Islet precursor cell (in vitro differentiated cells): ENCODE measurements around the gene S100A8.

ENCODE experiments used
- DNase-seq: peaks from one replicate; pipeline ENCODE4 v3.0.0-alpha.2; 2018

Gene S100A8

DNA sequence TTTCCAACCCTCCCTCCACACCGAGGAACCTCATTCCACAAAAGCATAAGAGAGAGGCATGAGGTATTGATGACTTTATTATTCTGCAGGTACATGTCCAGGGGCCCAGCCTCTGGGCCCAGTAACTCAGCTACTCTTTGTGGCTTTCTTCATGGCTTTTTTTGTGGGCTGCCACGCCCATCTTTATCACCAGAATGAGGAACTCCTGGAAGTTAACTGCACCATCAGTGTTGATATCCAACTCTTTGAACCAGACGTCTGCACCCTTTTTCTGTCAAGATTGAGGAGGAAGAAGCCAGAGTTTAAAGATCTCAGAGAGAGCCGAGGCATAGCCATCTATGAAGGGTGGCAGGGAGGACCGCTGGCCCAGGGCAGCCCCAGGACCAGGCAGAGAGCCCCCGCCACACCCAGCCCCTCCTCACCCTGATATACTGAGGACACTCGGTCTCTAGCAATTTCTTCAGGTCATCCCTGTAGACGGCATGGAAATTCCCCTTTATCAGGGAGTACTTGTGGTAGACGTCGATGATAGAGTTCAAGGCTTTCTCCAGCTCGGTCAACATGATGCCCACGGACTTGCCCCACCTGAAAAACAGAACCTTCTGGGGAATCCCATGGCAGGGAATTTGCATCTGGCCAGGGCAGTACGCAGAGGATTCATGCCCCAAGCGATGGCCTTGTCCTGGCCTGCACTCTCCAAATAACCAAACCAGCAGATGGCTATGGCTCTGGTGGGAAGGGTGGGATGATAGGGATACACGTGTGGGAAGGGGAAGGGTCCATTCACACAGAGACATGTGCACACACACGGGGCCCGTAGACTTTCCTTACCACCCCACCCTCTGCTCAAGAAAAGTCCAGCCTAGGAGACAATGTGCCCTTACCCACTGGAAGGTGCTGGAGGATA, 647 bp downstream of the S100A8 start:
- peak; percentile 42 for DNase-seq

DNA sequence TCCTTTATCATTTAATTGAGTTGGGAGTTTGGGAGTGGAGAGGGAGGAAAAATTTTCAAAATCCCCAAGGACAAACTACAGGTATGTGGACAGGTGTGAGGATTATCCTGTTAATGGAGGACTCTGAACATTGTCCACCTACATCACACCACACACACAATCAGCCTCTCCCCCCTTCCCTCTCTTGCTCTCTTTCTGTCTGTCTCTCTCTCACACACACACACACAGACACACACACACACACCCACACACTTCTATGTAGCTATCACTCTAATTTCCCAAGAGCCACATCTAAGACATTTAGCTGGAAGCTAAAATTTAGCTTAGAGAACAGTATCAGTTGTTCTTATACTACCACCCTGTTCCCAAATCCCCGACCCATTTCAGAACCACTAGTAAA, 1.5 kb downstream of the S100A8 start:
- DNase-seq, result no peak

DNA sequence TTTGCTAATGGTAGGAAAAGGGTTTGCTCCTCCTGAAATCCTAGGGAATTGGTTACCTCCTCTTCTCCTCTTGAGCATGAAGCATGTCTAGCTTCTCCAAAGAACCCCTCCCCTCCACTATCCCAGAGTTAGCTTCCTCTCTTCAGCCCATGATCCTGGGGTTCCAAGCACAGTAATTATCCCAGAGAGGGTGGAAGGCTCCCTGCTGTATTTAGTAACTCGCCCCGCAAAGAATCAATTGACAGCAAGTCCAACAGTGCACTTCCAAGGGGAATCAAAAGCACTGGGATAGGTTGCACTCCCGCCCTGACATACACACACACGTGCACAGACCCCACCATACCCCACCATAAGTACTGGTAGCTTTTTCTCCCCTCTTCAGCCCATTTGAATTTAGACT, 3.1 kb downstream of the S100A8 start:
- DNase-seq, result peak; percentile 14

DNA sequence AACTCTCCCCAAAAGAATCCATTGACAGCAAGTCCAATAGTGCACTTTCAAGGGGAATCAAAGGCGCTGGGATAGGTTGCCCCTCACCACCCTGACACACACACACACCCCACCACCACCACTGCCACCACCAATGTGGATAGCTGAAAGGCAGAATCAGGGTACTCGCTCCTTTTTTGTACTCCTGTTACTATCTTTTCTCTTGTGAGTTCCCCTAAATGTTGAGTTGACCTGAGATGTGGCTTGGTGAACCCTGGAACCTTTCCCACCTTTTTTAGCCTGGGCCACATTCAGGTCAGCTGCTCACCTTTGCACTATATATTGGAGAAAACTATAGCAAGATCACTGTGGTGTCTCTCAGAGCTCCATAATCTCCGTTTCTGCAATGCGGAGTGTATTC, 3.9 kb downstream of the S100A8 start:
- DNase-seq, result peak; percentile 8

DNA sequence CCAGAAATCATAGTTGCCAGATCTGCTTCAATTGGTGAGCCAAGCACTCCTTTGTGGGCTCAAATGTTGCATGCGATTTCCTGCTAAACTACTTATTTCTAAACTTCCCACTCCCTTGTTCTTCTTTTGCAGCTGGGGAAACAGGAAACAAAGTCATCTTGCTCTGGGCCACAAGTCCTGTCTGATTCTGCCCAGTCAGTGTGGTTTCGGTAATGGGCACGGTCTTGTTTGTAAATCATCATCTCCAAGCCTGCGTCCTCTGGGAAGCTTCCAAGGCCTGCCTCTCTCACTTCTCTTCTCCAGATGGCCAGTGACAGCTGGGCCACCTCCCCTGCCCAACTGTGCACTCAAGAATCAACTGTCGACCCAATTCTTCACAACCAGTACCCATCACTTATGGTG, 4.4 kb downstream of the S100A8 start:
- DNase-seq, result peak; percentile 18

DNA sequence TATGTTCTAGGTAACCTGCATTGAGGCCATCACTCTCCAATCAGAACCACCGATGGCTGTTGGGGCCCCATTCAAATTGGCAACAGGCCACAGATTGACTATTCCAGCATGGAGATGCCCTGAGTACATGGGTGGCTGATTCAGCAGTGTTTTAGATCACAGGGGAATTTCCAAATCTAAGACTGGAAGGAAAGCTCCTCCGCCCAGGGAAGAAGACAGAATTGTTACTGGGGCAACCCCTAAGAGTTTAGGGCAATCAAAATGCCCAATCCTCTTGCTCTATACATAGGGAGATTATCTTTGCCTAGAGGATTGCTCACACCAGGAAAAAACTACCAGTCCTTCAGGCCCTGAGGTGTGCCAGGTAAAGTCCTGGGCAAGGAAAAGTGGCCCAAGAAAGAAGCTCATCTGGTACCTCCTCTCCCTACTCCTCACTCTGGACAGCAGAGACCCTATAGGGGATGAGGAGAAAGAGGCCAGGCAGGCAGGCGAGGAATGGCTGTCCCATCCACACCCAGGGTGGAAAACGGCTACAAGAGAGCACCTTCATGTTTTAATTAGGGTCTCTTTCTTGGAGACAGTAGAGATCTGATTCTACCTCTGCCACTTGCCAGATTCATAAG, 5.8 kb downstream of the S100A8 start:
- peak; percentile 22 for DNase-seq

DNA sequence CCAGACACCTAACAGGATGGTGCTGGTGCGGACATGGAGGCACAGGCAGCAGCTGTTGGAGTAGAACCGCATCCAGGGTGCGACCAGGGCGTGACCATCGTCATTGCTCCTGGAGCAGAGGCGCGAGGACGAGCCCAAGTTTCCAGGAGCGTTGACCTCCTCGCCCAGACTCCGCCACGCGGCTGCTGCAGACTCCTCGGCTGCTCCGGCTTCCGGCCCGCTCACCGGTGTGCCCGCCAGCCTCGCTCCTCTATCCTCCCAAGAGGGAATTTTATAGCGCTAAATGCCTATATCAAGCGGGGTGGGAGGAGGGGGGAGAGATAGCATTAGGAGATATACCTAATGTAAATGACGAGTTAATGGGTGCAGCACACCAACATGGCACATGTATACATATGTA, 10.2 kb downstream of the S100A8 start:
- peak; percentile 28 for DNase-seq

DNA sequence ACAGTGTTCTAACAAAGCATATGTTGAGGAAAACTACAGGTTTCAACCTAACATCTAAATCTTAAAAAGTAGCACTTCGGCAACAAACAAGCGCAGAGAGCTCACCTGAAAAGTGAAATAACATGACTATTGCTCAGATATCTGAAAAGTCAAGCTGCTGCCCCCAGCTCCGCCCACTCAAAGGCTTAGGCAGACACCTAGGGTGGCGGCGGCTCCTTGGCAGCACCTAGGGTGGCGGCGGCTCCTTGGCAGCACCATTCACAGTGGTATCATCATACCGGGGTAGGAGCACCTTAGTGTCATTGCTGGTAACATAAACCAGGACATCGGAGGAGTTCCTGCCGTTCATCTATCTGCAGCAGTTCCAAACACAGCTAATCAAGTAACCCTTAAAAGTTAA, 11.3 kb downstream of the S100A8 start:
- peak; percentile 7 for DNase-seq

DNA sequence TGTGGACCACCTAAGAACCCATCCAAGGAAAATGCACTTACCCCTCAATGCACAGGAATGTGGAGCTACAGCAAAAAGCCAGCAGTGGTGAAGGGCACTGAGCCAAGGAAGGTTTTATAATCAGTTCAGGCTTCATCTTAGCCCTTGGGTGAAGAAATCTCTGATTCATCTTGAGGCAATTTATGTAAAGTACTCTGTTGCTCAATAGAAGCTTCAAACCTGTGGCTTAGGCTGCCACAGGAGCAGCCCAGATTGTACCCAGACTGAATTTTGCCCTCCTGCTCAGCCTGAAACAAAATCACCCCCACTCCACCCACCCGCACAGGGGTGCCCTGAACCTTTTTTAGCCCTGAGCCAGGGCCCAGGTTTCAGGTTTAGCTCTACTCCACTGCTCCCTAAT, 15.4 kb downstream of the S100A8 start, which contains the start of gene S100A12:
TSS of gene S100A12 (minus strand) at position 111 of the 400 bp plus-strand sequence. CDS start 1,029 bp downstream, outside the sequence.
- DNase-seq, result peak; percentile 25

DNA sequence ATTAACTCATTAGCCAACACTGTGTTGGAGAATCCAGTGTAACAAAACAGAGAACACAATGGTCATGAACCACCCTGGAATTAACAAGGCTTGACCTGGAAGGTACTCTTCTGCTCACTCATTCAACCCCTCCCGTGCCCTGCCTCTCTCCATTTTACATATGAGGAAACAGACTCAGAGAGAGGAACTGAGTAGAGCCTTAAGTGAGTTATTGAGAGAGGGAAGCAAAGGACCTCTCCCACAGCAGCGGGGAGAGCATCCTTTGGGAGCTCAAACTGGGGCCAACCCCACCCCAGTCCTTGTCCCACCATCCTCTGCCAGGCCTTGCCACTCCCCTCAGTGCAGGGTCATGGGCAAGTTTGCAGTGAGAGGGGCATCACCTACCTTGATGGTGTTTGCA, 16.8 kb downstream of the S100A8 start:
- peak; percentile 30 for DNase-seq

DNA sequence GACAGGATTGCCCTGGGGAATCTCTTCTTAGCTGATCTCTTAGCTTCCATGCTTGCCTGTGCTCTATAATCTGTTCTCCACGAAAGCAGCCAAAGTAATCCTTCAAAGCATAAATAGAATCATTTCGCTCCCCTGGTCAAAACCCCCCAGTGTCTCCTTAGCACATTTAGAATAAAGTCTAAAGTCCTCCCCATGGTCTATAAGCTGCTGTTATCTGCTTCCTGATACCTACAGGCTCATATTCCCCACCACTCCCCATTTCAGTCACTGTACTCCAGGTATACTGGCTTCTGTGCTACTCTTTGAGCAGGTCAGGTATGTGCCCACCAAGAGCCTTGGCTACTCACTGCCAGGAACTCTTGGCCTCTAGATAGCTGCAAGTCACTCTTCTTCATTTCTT, 18.3 kb downstream of the S100A8 start:
- peak; percentile 4 for DNase-seq

DNA sequence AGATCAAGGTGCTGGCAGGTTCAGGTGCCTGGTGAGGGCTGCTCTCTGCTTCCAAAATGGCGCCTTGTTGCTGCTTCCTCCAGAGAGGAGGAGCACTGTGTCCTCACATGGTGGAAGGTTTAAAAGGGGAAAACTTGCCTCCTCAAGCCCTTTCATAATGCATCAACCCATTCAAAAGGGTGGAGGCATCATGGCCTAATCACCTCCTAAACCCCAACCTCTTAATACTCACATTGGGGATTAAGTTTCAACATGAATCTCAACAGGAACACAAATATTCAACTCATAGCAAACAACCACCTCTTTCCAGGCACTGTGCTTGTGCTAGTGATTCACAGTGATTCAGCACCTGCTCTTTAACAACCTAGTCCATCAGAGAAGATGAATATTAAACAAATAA, 19.6 kb downstream of the S100A8 start:
- DNase-seq, result peak; percentile 22

DNA sequence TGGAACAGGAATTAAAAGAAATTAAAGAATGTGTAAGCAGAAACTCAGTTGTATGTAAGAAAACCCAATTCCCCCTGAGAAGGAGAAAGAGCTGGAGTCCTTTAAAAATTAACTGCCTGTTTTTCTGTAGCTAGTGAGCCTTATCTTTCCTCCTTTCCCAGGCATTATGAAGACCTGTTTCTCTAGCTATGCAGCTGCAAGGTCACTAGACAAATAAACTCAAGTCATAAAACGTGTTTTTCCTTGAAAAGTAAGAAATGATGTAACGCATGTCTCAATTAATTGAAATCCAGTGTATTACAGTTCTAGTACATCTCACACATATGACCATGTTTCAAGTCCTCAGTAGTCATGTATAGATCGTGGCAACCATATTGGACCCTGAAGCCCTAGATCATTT, 20.7 kb downstream of the S100A8 start:
- no peak for DNase-seq

DNA sequence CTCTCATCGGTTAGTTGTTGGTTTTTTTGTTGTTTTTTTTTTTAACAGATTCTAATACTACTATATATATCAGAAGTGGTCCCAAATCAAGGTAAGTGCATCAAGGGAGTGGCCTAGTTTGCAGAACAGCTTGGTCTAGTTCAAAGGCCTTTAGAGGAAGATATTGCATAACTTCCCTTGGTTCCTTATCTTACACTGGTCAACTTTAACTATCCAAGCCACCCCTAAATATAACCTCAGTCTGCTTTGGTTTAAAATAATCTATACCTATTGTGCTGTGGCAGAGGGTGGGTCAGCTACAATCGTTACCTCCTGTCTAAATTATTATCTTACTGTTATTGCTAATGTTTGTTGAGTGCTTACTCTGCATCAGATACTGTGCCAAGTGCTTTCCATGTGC, 22.4 kb downstream of the S100A8 start:
- no peak for DNase-seq

DNA sequence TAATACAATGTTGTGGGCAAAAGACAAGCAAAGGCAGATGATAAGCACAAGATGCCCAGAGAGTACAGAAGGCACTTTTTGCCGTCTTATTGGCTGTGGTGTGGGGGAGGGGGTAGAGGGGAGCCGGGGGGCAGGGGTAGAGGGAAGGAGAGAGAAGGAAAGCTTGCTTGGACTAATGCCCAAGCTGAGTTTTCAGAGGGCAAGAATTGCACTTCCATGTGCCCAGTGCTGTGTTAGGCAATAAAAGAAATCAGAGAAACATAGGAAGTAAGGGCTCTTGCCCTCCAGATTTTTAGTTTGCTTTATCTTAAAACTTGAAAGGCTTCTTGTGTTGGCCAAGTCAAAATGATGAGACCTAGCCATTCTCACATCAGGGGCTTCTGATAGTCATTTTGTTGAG, 23.8 kb downstream of the S100A8 start:
- DNase-seq, result peak; percentile 19

DNA sequence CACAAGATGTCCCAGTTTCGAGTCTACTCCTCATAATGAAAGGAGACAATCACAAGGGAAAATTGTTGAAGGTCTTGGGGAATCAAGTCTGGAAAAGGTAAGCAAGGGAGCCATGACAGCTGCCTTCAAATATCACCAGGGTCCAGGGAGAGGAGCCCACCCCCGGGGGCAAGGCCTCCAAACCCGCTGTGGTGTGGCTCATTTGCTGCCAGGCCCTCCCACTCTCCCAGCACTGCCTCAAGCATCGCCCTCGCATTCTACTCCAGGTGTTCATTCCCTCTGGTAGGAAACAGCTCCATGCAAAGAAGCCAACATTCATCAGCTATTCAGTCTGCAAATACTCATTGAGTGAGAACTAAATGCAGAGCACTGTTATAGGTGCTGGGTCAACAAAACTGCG, 24.6 kb downstream of the S100A8 start:
- DNase-seq, result no peak

DNA sequence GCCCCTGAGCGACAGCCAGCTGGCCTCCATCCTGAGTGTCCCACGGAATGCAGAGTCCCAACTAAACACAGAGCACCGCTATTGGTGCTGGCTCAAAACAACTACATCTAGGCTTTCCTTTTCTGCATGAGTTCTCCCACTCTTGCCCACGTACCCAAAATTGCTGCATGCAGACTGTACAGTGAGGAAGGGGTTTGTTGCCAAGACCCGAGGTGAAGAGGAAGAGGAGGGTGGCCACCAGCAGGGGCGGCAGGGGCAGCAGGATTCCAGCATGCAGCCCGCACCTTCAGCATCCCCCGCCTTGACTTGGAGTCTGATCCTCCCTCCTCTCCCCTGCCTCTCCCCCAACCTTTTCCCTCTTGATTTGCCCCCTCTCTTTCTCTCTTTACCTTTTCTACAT, 25.2 kb downstream of the S100A8 start:
- no peak for DNase-seq

DNA sequence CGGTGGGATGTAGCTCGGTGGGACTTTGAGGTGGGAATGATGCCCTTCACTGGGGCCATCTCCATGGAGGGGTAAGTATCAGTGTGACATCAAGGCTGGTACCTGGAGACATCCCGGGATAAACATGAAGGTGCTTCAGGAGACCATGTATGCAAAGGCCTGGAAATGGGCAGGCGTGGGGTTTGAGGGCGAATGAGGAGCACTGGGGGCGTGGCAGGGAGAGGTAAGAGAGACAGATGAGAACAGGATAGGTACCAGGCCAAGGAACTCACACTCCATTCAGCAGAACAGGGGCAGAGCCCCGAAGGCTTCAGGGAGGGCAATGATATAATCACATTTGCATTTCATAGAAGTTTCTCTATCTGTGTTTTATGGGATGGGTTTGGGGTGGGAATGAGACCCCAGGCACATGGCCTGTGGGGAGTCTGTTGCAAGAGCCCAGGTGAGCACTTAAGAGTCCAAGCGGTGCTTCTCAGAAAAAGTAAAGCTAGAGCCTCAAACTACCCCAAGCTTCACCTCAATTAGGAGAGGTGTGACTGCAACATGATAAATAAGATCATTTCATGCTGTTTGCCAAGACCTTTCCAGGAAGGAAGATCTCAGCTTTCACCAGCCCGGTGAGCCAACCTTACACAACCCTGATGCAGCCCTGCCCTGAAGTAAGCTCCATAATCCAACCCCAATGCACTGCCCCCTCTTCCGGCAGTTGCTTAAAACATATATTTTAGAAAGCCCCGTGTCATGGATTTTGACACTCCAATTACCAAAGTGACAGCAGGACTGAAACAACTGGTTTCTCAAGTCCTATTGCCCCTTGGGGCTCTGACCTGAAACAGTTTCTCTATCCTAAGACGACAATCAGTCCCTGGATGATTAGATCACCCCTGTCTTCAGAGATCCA, 25.9 kb downstream of the S100A8 start:
- DNase-seq, result peak; percentile 56

DNA sequence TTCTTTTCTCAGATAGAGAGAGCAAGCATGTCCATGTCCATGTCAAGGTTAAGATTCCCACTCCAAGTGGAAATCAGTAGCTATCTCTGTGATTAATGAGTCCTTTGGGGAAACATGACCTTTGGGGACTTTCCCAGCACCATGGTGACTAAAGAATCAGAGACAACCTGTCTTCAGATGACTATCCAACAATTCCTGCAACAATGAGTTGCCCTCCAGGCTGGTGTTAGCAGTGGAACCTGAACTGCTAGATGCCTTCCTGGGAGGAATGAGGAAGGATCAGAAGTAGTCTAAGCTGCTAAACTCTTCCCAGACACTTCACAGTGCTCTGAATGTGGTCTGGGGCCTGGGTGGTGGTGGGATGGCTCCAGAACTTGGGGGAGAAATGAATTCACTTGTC, 26.7 kb downstream of the S100A8 start:
- DNase-seq, result peak; percentile 69

DNA sequence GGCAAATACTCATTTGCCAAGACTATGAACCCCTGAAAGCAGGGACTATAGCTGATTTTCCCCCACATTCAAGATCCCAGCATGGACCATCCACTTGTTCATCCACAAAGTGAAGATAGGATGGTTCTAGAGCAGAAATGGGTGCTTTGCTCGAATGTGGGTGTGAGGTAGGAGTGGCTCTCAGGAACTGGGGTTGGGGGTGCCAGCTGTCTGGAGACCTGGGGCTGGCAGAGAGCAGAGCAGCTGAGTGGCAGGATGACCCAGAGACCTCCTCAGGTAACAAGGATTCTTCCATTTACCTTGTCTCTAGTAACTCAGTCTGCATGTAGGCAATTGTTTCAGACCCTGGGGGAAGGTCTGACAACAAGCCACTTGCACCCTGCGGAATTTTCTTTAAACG, 27.2 kb downstream of the S100A8 start:
- peak; percentile 41 for DNase-seq

DNA sequence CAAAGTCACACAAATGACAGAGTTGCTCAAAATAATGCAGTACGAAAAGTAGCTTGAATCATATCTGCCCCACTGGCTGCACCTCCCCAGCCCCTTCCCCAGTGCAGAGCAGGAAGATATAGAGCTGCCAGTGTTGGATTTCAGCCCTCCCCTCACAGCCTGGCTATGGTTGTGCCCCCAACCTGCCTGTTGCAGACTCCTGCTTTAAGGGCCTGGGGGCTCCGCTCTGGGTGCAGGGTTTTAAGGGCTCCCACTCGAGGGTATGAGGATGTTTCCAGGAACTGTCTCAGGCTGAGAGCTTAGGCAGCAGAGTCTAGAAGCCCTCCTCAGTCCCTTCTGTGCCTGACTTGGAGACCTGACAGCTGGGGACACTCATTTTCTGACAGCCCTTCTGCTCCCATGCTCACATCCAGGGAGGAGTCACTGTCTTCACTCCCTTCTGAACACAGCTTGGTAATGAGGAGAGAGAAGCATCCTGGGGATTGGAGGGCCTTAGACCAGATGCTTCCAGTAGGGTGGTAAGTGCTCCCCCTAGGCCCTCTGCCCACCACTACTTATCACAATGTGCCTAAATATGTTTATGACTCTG, 28.6 kb downstream of the S100A8 start:
- DNase-seq, result peak; percentile 43

DNA sequence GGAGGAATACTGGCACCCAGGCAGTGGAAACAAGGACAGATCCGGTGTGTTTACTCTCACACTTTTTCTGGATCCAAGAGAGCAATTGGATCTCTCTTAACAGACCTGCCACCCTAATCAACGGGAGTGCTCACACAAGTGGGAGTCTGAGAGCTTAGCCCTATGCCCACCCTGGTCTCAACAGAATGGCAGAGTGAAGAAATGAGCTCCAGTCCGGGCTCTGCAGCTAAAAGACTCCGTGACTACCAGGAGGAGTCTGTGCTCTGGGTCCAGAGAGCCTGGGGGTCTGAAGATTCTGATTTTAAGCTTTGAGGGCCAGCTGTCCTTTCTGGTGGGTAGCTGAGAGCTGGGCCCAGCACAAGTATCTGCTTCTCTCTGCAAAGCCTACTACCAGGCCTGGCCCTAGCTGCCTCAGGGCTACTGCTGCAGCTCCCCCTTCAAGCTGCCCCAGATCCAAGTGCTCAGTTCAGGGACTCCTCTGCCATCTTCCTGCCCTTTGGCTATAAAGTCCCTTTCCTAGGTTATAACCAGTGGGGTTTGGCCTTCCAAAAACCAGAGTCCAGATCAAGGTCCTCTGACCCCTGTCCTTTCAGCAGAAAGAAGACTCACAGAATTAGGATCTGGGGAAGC, 29.3 kb downstream of the S100A8 start:
- DNase-seq, result peak; percentile 56
